HG03097 (cell line): Measurements from ENCODE around the gene OGFOD2.
"Not testable (repeated sequence)": the region's sequence is repeated elsewhere in the genome, so short reads cannot be mapped to it uniquely, and the experiment has no call there.

Source experiments
- ATAC-seq: cut with Tn5 transposase; IDR thresholded peaks from one replicate; pipeline ENCODE4 v1.9.1; 2021; ENCODE audit not compliant: unreplicated experiment, low FRiP score

Gene OGFOD2

DNA sequence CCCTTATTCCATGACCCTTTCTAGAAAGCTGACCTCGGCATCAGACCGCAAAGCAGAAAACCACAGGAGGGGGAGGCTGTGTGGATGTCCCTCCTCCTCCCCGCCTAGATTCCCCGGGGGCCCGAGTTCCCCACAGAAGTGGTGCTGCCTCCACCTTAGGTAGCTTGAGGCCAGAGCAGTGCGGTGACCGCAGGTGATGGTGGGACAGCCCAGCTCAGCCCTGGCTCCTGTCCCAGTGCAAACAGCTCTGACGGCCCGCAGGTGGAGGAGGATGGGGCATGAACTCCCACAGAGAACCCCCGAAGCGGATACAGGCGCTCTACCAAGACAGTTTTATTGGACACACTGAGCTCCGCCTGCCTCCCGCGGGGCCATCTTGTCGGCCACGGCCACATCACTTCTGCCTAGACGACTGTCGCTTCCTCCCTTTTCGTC lies 25.0 kb downstream of the OGFOD2 start:
- no peak for ATAC-seq

DNA sequence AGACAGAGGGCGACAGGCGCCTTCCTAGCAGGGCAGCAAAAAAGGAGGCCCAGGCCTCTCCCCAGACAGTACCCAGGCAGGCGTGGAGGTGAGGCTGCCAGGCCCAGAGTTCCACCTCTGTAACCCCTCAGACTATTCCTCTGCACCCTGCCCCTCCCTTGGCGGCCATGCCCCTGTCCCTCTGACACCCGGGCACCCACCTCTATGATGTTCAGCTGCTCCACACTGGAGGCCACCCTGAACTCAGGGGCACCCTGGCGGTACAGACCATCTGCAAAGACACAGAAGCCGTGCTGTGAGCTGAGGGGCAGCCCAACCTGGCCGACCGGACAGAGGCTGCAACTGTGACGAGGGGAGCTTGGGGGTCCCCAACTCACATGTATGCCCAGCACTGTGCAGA lies 25.5 kb downstream of the OGFOD2 start:
- ATAC-seq, result no peak

DNA sequence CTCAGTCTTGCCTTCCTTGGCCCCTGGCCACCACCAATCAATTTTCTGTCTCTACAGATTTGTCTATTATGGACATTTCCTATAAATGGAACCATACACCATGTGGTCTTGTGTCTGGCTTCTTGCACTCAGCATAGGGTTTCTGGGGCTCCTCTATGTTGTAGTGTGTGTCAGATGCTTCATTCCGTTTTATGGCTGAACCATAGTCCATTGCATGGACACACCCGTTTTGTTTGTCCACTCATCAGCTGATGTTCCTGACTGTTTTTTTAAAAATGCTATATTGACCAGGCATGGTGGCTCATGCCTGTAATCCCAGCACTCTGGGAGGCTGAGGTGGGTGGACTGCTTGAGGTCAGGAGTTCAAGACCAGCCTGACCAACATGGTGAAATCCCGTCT lies 26.4 kb downstream of the OGFOD2 start:
- no peak for ATAC-seq

DNA sequence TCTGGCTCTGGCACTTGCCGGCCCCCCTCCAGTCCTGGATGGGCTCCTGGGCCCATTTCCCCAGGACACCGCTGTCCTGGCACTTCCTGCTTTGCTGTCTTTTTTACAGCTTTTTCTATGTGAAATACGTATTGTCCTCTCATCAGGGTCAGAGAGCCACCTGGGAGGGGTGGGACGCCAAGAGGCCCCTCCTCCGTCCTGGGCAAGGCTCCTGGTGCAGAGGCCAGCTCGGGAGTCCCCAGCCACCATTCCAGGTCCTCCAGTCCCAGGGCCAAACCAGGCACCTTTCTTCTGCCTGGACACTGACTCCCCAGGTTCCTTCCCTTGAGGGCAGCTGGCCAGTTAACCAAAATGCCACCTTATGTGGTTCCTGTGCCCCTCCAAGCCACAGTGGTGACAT lies 28.2 kb downstream of the OGFOD2 start:
- ATAC-seq, result no peak

DNA sequence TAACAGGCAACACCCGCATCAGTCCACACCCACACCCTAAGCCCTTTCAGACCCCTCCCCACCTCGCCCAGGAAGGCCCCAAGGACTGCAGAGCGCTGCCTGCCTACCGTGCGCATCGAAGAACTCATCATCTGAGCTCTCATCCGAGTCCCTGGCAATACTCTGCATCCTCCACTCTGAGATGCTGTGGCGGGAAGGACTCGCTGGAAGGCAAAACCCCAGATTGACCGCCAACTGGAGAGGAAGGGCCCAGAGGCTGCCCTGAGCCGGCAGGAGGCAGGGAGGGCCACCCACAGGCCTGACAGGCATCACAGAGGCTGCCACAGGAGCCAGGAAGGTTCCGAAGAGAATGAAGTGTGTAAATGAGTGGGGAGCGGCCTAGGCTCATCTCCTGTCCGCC lies 29.2 kb downstream of the OGFOD2 start:
- no peak for ATAC-seq

DNA sequence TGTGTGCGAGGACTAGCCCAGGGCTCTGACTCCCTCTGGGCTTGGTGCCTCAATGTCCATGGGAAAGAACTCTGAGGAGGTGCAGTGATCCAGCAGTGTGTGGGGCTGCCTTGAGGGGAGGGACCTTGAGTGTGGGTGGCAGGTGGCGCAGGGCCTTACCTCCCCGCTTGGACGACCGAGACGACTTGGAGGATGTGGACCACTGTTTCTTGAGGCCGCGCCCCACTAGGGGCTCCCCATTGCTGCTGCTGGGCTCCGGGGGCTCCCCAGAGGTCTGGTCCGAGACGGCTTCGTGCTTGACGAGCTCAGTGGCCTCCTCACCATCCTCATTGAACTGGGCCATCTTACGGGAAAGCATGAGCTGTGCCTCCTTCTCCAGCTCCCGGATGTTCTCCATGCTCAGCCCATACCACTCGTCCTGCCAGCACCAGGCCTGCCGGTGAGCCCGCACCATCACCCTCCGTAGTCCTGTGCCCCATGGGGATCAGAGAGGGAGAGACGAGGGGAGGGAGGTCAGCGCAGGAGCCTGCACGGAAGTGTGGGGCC lies 30.1 kb downstream of the OGFOD2 start:
- ATAC-seq, result no peak

DNA sequence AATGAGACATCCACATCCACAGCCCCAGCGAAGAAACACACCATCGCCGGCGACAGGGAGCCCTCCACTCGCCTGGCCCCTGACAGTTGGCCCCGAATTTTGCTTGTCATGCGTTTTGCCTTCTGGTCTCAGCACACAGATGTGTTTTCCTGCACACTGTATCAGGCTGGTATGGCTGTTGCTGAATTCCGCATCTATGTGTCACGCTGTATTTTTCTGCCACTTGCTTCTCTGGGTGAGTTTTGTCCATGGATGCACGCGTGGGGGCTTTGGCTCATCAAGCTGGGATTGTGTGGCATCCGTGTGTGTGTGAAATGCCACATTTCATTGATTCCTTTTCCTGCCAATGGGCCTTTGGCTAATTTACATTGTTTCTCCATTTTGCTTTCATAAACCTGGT lies 31.9 kb downstream of the OGFOD2 start:
- no peak for ATAC-seq

DNA sequence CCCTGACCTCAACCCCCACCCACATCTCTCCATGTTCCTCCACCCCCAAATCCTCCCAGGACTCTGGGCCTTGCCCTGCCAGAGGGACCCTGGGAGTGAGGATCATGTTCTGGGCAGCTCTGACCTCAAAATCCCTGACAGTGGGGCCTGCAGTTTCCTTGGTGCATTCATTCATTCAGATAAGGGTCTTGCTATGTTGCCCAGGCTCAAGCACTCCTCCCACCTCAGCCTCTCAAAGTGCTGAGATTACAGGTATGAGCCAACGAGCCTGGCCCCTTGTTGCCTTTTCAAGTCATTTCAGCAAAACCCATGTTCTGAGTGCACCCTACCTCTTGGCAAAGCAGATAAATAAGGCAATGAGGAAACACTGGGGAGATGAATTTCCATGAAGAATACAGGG lies 35.1 kb downstream of the OGFOD2 start:
- ATAC-seq, result no peak

DNA sequence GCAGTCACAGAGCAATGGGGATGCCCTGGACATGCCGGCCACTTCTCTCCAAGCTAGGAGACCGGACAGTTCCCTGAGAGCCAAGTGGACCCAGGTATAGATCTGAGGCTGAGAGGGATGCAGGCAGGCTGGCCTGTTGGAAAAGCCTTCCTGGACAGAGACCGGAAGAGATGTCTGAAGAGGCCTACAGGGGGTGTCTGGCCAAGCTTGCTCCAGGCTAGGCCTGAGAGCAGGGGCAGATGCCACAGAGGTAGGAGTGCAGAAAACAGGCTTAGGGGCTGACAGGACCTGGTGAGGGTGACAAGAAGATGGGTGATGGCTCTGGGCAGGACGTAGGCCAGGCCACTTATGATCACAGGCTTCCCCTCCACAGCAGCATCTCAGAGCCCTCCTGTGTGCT lies 35.6 kb downstream of the OGFOD2 start:
- no peak for ATAC-seq

DNA sequence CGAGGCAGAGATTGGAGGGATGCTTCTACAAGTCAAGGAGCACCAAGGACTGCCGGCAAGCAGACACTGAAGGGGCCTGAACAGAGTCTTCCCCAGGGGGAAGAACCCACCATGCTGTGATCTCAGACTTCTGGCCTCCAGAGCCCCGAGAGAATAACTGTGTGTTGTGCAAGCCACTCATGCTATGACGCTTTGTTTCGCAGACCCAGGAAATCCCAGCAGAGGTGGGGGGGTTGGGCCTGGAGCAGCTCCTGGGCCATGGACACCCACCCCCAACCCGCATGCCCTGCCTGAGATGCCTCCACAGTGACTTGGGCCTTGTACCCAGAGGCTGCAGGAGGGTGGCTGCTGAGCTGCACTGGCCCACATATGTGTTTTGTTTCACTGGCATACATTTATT lies 36.7 kb downstream of the OGFOD2 start:
- no peak for ATAC-seq

DNA sequence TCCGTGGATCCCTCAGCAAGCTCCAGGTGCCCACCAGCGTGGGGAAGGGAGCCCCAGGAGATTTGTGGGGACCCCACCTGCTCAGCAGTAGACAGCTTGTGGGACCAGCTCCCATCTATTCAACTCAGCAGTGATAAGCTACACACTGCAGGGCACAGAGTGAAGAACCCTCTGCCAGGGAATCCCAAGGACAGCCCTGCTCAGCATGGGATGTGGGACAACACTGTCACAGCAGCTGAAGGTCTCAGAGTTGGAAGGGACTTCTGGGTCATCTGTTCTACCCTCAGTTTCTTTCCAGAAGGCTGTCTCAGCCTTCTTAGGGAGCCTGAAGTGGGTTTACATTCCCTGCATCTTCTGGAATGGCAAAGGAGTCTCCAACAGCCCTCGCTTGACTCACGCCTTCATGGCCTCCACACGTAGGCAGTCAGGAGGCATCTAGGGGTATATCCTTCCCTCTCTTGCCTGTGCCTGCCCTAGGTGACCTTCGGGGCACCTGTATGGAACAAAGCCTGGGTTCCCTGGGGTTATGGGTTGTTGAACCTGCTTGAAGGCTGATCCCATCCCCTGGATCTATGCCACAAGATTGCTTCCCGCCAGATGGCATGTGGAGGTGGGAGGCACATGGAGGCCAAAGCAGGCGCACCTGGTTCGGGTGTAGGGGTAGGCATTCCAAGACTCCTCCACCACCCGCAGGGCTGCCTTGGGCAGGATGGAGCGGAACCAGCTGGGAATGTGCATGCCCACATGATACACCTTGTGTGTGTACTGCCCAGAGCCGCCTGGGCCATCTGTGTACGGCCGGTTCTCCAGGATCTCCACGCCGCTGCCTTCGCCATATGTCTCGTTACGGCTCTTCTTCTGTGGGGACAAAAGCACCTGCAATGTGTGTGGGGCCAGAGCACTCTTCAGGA lies 38.4 kb downstream of the OGFOD2 start:
- ATAC-seq, result no peak

DNA sequence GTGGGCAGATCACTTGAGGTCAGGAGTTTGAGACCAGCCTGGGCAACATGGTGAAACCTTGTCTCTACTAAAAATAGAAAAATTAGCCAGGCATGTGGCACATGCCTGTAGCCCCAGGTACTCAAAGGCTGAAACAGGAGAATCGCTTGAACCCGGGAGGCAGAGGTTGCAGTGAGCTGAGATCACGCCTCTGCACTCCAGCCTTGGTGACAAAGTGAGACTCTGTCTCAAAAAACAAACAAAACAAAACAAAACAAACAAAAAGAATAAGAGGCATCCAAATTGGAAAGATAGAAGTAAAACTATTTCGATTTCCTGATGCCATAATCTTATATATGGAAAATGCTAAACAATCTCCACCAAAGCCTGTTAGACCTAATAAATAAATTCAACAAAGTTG lies 39.4 kb downstream of the OGFOD2 start:
- not testable (repeated sequence) for ATAC-seq

DNA sequence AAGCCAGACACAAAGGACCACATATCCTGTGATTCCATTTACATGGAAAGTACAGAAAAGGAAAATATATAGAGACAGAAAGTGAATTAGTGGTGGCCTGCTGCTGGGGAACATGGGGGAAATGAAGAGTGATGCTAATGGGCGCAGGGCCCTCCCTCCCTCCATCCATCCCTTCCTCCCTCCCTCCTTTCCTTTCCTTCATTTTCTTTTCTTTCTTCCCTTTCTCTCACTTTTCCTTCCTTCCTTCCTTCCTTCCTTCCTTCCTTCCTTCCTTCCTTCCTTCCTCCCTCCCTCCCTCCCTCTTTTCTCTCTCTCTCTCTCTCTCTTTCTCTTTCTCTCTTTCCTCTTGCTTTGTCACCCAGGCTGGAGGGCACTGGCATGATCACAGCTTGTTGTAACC lies 42.7 kb downstream of the OGFOD2 start:
- no peak for ATAC-seq

DNA sequence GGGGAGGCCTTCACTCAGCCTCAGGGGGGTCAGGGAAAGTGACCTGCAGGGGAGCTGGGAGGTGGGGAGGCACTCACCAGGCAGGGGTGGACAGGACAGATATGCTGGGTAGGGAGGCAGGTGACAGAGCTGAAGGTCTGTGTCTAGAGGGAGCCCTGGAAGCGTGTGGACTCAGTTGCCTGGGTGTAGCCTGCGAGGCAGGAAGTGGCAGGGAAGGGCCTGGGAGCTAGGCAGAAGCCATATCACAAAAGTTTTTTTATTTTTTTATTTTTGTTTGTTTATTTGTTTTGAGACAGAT lies 44.7 kb downstream of the OGFOD2 start:
- no peak for ATAC-seq

DNA sequence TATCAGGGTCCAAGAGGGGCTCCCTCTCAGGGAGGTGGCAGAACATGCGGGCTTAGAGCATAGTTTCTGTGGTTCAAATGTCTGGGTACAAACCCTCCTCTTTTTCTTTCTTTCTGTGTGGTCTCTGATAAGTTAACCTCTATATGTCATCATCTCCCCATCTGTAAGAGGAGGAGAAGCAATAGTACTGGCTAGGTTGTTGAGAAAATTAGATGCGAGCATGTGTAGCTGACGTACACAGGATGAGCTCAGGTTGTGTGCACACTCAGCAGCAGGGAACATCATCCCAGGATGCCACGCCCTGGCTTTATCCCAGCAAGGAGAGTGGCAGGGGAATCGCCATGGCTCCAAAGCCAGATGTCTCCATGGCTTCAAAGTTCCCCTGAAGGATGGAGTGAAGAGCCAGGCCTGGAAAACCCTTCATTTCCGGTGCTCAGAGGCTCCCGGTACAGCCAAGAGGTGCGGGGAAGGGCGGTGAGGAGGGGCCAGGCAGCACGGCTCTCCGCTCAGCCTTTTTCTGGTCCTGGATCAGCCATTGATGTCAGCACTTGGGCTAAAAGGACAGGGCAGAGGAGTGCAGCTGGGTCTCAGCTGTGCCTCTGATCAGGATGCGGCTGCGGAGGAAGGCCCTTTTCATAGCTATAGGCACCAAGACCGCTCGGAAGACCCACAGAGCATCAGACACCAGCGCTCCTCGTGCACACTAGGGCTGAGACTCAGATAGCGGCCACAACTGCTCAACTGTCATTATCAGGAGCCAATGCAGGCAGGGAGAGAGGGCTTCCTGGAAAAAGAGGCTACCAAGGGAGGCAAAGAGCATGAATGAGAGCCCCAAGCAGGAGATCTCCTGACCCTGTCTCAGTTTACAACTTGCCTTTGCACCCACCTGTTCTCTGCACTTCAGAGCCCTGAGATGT lies 46.9 kb downstream of the OGFOD2 start:
- ATAC-seq, result no peak

DNA sequence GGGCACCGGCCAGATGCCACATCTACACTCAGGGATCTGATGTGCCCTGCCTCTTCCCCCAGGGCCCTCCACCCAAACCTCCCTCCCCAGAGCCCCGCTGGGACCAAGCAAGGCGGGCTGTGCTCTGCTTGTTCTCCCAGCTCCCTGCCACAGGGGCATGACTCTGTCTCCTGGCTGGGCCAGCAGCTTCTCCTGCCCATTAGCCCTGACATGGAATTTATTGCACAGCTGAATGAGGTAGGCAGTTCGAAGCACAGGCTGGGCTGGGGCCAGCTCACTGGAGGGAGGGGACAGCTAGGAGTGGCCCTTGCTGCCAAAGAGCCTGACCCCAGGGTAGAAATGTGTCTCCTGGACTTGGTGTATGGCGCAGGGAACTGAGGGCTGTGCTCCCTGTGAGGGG lies 47.8 kb downstream of the OGFOD2 start:
- ATAC-seq, result no peak

DNA sequence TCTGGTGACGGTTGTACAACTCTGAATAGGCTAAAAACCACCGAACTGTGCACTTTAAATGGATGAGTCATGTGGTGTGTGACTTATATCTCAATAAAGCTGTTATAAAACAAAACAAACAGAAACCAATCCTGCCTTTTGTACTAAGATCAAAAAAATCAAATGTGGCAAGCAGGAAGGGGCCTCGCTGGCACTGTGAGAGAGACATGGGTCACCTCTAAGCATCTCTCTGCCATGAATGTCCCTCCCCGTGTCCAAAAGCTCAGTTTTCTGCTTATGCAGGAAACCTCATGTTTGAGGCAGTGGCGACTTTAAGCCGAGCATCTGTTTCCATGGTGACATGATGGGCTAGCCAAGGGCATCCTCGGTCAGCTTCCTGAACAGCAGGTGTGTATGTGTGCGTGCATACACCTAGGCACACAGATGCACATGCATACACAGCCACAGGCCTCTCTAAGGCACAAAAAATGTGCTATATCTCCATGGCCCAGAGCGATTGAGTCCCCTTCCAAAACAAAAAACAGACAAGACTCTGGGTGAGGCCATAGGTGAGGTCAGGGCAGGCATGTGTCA lies 49.9 kb downstream of the OGFOD2 start:
- no peak for ATAC-seq

DNA sequence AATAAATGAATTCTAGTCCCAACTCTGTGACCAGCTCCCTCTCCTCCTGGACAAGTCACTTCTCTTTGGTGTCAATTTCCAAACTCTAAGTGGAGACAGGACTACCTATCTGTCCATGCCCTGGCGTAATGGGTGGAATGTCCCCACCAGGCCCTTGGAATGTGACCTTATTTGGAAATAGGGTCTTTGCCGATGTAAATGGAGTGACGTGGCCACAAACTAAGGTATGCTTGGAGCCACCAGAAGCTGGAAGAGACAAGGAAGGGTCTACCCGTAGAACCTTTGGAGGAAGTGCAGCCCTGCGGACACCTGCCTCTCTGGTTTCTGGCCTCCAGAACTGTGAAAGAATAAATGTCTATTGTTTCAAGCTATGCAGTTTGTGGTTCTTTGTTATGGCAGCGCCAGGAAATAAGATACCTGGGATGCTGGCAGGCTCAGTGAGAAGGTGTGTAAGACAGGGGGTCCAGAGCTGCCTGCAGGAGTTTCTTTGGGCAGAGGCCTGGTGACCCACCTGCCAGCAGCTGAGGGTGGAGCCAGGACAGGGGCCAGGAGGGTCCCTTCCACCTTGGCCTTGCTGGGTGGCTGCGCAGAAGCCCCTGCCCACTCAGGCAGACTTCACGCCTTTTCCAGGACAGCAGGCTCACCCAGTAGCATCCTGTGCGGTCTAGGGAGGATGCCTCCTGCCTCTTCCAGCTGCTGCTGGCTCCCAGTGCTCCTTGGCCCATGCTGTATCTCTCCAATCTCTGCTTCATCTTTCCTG lies 51.2 kb downstream of the OGFOD2 start:
- ATAC-seq, result no peak

DNA sequence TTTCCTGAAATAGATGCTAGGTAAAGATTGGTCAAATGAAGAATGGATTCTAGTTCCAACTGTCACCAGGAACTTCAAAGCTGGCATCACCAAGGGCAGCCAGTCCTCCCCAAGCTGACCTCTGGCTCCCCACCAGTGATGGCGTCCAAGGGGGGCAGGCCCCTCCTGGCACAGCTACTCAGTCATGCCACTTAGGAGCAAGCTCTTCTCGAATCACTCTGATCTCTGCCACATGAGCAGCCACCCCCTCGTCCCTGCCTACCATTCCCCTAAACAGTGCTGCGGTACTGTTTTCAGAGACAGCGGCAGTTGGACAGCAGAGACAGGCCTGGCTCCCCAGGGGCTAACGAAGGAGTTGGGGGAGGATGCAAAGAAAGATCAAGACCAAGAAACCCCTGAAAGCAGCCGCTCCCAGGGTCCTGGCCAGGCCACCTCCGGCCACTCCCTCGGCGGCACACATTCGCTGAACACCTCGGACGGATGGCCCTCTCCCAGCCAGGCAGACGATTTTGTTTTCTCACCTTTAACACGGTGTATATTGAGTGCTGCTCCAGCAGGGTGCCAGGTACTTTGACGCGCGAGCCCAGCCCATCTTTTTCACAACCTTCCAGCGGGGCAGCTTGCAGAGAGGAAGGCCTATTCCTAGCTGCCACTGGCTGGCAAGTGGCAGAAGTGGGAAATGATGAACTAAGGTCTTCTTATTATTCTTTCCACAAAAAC lies 52.8 kb downstream of the OGFOD2 start:
- no peak for ATAC-seq

DNA sequence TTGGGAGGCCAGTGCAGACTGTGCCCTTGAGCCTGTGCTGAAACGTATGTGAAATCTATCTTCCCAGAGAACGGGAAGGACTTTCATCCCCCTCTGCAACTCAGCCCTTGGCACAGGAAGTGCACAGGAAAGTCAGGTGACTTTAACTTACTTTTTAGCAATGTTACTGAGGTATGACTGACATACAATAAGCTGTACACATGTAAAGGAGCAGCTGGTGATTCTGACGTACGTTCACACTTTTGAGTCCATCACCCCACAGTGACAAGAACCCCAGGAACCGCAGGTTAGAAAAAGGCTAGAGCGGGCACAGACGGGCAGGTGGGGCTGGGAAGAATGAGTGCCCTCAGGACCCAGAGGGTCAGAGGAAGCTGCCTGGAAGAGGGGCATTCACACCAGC lies 53.4 kb downstream of the OGFOD2 start:
- no peak for ATAC-seq
